Panc1 (cell line): ENCODE measurements around the gene SH3BP5L.

Experiments used
- CTCF ChIP-seq: fragments of 450-650 bp; IDR thresholded peaks from 2 replicates; pipeline ENCODE4 v1.5.1; 2017; ENCODE audit warnings: mild to moderate bottlenecking
- REST ChIP-seq, 2 experiments: IDR thresholded peaks; 2 replicates each; pipeline ENCODE4 v1.6.1; 2011 to 2012; ENCODE audit warnings: low read depth in 2 of 2, control low read depth in 1 of 2, low read length in 1 of 2, mild to moderate bottlenecking in 1 of 2, moderate library complexity in 1 of 2; ENCODE audit not compliant: insufficient read depth in 1 of 2
- SIN3A ChIP-seq: IDR thresholded peaks from 2 replicates; pipeline ENCODE4 v1.6.1; 2012; ENCODE audit warnings: low read depth, mild to moderate bottlenecking, low read length, moderate library complexity, borderline replicate concordance; ENCODE audit not compliant: insufficient read depth
- TCF7L2 ChIP-seq: IDR thresholded peaks from 2 replicates; pipeline ENCODE4 v1.6.1; 2011; ENCODE audit warnings: mild to moderate bottlenecking, low read depth, low read length, inconsistent platforms

- TF ChIP-seq CTCF (no peak), REST (IDR thresholded peaks at IDR 0.05; ENCODE audit: insufficient read depth in 1 of 2, low read depth in 2 of 2, low read length in 1 of 2) (no peak), SIN3A (no peak), TCF7L2 (no peak)
Measured at GRCh38 chr1:248857749-248858095, 32.0 kb upstream of the SH3BP5L start.
